HepG2 (cell line): ENCODE results near the gene SLC35A2.

Experiments used
- ARID2 ChIP-seq: sonication (generic); formaldehyde crosslinking; IDR thresholded peaks from 2 replicates; pipeline ENCODE4 v1.8.1; 2022; ENCODE audit warnings: mild to moderate bottlenecking, missing genetic modification reagents, borderline replicate concordance
- CTCF ChIP-seq: sonication (generic); formaldehyde crosslinking; IDR thresholded peaks from 2 replicates; pipeline ENCODE4 v1.5.0; 2020; ENCODE audit warnings: mild to moderate bottlenecking, missing genetic modification reagents, moderate library complexity
- EED ChIP-seq: sonication (generic); formaldehyde crosslinking; IDR thresholded peaks from 2 replicates; pipeline ENCODE4 v1.5.0; 2020; ENCODE audit warnings: mild to moderate bottlenecking, missing genetic modification reagents
- KDM5B ChIP-seq: sonication (generic); formaldehyde crosslinking; IDR thresholded peaks from 2 replicates; pipeline ENCODE4 v1.4.0; 2020; ENCODE audit warnings: missing genetic modification reagents, mild to moderate bottlenecking, borderline replicate concordance
- ZSCAN29 ChIP-seq: sonication (generic); formaldehyde crosslinking; conservative IDR thresholded peaks from 2 replicates; pipeline ENCODE4 v1.4.0; 2020; ENCODE audit warnings: mild to moderate bottlenecking, missing genetic modification reagents

GRCh38 chrX:48903290-48903689 lies 8.2 kb downstream of the SLC35A2 start:
- TF ChIP-seq ZSCAN29 (CRISPR knock-in tag) = no peak
- no peak for TF ChIP-seq EED (CRISPR knock-in tag)
- no peak for TF ChIP-seq CTCF (CRISPR knock-in tag)
- TF ChIP-seq KDM5B (CRISPR knock-in tag) = no peak
- TF ChIP-seq ARID2 (CRISPR knock-in tag) = no peak
